Stimulated activated CD8-positive, alpha-beta memory T cell treated with anti-CD3 and anti-CD28 coated beads, Interleukin-15, amount 100 ng/mL, for 1 hour (primary cell): ENCODE results near the gene B3GAT3.
A peak's percentile ranks its signal among the peaks of the same experiment; 100 is the strongest.
"Not testable (repeated sequence)": the region's sequence is repeated elsewhere in the genome, so short reads cannot be mapped to it uniquely, and the experiment has no call there.

Source experiments
- DNase-seq: peaks from one replicate; pipeline ENCODE4 v3.0.0-alpha.2; 2020; ENCODE audit warnings: low read depth

Gene B3GAT3

GRCh38 chr11:62645946-62646824 is 24.4 kb upstream of the B3GAT3 start, which contains the start of gene GANAB:
Gene GANAB (minus strand): TSS chr11:62646613. CDS start chr11:62646599, 14 bp downstream.
- DNase-seq: peak; percentile 98

- no peak for DNase-seq
Observed at GRCh38 chr11:62645671-62645945, 23.8 kb upstream of the B3GAT3 start.

GRCh38 chr11:62644220-62644619 is 22.4 kb upstream of the B3GAT3 start:
- no peak for DNase-seq

- DNase-seq: no peak
Observed at GRCh38 chr11:62632492-62632891, 10.7 kb upstream of the B3GAT3 start.

GRCh38 chr11:62627713-62628112 is 5.9 kb upstream of the B3GAT3 start:
- DNase-seq: no peak

- no peak for DNase-seq
Observed at GRCh38 chr11:62622476-62623089, 797 bp upstream of the B3GAT3 start.

- no peak for DNase-seq
Observed at GRCh38 chr11:62621027-62621566, 689 bp downstream of the B3GAT3 start.

- DNase-seq: not testable (repeated sequence)
Observed at GRCh38 chr11:62616957-62617356, 4.8 kb downstream of the B3GAT3 start.

GRCh38 chr11:62615521-62615920 is 6.3 kb downstream of the B3GAT3 start:
- DNase-seq: no peak

- DNase-seq: no peak
Observed at GRCh38 chr11:62614275-62614674, 7.5 kb downstream of the B3GAT3 start.

GRCh38 chr11:62613291-62613778 is 8.5 kb downstream of the B3GAT3 start:
- DNase-seq: no peak

- DNase-seq: peak; percentile 77
Observed at GRCh38 chr11:62612366-62613290, 9.2 kb downstream of the B3GAT3 start, which contains the start of the genes EML3 and ROM1. Gene EML3 (minus strand): TSS chr11:62612775. CDS start chr11:62612457, 318 bp downstream. Gene ROM1 (plus strand): TSS chr11:62613257. CDS start chr11:62613282, 25 bp downstream.

- no peak for DNase-seq
Observed at GRCh38 chr11:62611705-62612365, 10.0 kb downstream of the B3GAT3 start.

GRCh38 chr11:62610814-62611704 is 10.7 kb downstream of the B3GAT3 start:
- DNase-seq: no peak

GRCh38 chr11:62610403-62610802 is 11.4 kb downstream of the B3GAT3 start:
- no peak for DNase-seq

- DNase-seq: no peak
Observed at GRCh38 chr11:62608776-62609175, 13.0 kb downstream of the B3GAT3 start.

- DNase-seq: no peak
Observed at GRCh38 chr11:62607714-62608113, 14.1 kb downstream of the B3GAT3 start.

- no peak for DNase-seq
Observed at GRCh38 chr11:62605902-62606301, 15.9 kb downstream of the B3GAT3 start.

GRCh38 chr11:62605467-62605866 is 16.3 kb downstream of the B3GAT3 start:
- DNase-seq: no peak

- no peak for DNase-seq
Observed at GRCh38 chr11:62604460-62605120, 17.2 kb downstream of the B3GAT3 start.
